AG04450 (cell line): Measurements from ENCODE around the gene MED1. TPM values are rescaled to one million over a fixed set of nuclear protein-coding genes. Genes with fewer than 3 reads are reported as not detected.
"Not testable (repeated sequence)": the region's sequence is repeated elsewhere in the genome, so short reads cannot be mapped to it uniquely, and the experiment has no call there.

Experiments
- CTCF ChIA-PET: fragments of 300-600, 350-600 bp; formaldehyde crosslinking; extraction: SDS; loops from one replicate; lab custom pipeline; 2022; ENCODE audit warnings: antibody characterized with exemption, inconsistent platforms; lab: Charles Lee
- POLR2A ChIA-PET: fragments of 350-600 bp; formaldehyde crosslinking; extraction: SDS; loops from one replicate; lab custom pipeline; 2021; ENCODE audit warnings: antibody characterized with exemption, inconsistent platforms; lab: Yijun Ruan, JAX
- DNase-seq: peaks from one replicate; pipeline ENCODE4 v3.0.0-alpha.2; 2011; ENCODE audit warnings: low read depth, low spot score
- H3K27ac ChIP-seq: one replicate; pipeline ENCODE4 v1.5.1; 2012; ENCODE audit warnings: low read depth, low read length, control low read depth
- H3K27me3 ChIP-seq: one replicate; pipeline ENCODE4 v1.6.0; 2012; ENCODE audit warnings: low read length; ENCODE audit not compliant: control insufficient read depth, insufficient read depth
- H3K4me3 ChIP-seq: 2 replicates; pipeline ENCODE4 v1.5.1; 2011; ENCODE audit warnings: mild to moderate bottlenecking, low read depth, low read length, control low read depth
- H3K9me3 ChIP-seq: 2 replicates; pipeline ENCODE4 v1.5.1; 2012; ENCODE audit warnings: low read length; ENCODE audit not compliant: control insufficient read depth, insufficient read depth
- polyA plus RNA-seq: library from polyadenylated mRNA; depleted of rRNA; stranded (reverse); fragments of >200 nt; gene quantifications from 2 replicates; pipeline ENCODE4 v1.2.3, GENCODE V29; 2011
- TF ChIP-seq, protein P1 (sequence below): IDR thresholded peaks from 2 replicates; pipeline ENCODE4 v1.5.1; 2011; ENCODE audit warnings: low read depth, low read length, control low read depth, inconsistent platforms

The MED1 gene
- polyA plus RNA-seq, 1 experiment = 43.9 TPM

GRCh38 chr17:39385040-39385439, 66.0 kb downstream of the MED1 start:
- ChIA-PET POLR2A (no interaction called here), CTCF (interaction anchor here (0.6 kb wide), 1 partner anchor 139 kb away, joined by 7 read pairs; no protein-coding TSS in a partner anchor)
- no peaks in the 10 kb centered on the region for H3K9me3 ChIP-seq
- TF ChIP-seq, protein P1, sequence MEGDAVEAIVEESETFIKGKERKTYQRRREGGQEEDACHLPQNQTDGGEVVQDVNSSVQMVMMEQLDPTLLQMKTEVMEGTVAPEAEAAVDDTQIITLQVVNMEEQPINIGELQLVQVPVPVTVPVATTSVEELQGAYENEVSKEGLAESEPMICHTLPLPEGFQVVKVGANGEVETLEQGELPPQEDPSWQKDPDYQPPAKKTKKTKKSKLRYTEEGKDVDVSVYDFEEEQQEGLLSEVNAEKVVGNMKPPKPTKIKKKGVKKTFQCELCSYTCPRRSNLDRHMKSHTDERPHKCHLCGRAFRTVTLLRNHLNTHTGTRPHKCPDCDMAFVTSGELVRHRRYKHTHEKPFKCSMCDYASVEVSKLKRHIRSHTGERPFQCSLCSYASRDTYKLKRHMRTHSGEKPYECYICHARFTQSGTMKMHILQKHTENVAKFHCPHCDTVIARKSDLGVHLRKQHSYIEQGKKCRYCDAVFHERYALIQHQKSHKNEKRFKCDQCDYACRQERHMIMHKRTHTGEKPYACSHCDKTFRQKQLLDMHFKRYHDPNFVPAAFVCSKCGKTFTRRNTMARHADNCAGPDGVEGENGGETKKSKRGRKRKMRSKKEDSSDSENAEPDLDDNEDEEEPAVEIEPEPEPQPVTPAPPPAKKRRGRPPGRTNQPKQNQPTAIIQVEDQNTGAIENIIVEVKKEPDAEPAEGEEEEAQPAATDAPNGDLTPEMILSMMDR = no peak
- no peak for DNase-seq
- no peak overlapping the region for H3K27ac ChIP-seq
- H3K4me3 ChIP-seq = no peak overlapping the region
- H3K27me3 ChIP-seq = no peaks in the 10 kb centered on the region

- Histone ChIP-seq H3K9me3 (no peaks in the 10 kb centered on the region), H3K4me3 (no peak overlapping the region), H3K27ac (no peak overlapping the region), H3K27me3 (no peaks in the 10 kb centered on the region)
- TF ChIP-seq, protein P1 = no peak
- DNase-seq = no peak
- CTCF ChIA-PET = interaction anchor here (0.6 to 0.9 kb wide), 2 partner anchors 109 to 207 kb away, joined by 3 read pairs; no protein-coding TSS in a partner anchor
- POLR2A ChIA-PET = no interaction called here
Measured at GRCh38 chr17:39380144-39380543, 70.9 kb downstream of the MED1 start.

- CTCF ChIA-PET = interaction anchor here (0.6 to 0.7 kb wide), 2 partner anchors 10 to 132 kb away, joined by 3 to 4 read pairs; no protein-coding TSS in a partner anchor
- POLR2A ChIA-PET = interaction anchor here (0.5 to 1.1 kb wide), 2 partner anchors 25 to 62 kb away, joined by 3 read pairs; partner anchors contain the start of gene FBXL20
Measured at GRCh38 chr17:39376434-39376833, 74.6 kb downstream of the MED1 start.

DNA sequence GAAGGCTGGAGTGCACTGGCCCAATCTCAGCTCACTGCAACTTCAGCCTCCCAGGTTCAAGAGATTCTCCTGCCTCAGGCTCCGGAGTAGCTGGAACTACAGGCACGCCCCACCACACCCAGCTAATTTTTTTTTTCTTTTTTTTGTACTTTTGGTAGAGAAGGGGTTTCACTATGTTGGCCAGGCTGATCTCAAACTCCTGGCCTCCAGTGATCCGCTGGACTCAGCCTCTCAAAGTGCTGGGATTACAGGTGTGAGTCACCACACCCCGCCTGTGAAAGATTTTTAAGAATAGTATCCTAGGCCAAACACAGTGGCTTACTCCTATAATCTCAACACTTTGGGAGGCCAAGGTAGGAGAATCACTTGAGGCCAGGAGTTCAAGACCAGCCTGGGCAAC, 83.3 kb downstream of the MED1 start:
- POLR2A ChIA-PET, H3K27ac ChIP-seq, CTCF ChIA-PET, H3K4me3 ChIP-seq, DNase-seq, H3K9me3 ChIP-seq, H3K27me3 ChIP-seq: not testable (repeated sequence)

More at GRCh38 chr17:39376434-39376833, 74.6 kb downstream of the MED1 start:
- H3K9me3 ChIP-seq = no peaks in the 10 kb centered on the region
- no peaks in the 10 kb centered on the region for H3K27me3 ChIP-seq
- no peak for DNase-seq
- no peak overlapping the region for H3K4me3 ChIP-seq
- H3K27ac ChIP-seq = no peak overlapping the region
- TF ChIP-seq, protein P1 = no peak

DNA sequence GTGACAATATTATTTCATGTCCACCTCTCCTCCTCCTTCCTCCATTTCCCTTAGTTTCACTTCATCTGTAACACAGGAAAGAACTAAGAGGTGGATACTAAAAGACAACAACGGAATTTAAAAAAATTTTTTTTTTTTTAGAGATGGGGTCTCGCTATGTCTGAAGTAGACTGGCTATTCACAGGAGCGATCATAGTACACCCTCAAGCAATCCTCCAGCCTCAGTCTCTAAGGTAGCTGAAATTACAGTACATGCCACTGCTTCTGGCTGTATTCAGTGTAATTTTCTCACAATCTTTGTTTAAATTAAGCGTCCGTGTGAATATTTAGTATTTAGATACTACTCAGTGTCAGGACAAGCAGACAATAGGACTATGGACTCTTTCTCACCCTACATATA, 85.2 kb downstream of the MED1 start:
- ChIA-PET POLR2A (interaction anchor here (0.5 to 1.1 kb wide), 2 partner anchors 36 to 93 kb away, joined by 4 to 8 read pairs; partner anchors contain the start of gene FBXL20), CTCF (interaction anchor here (0.9 kb wide), 1 partner anchor 14 kb away, joined by 6 read pairs; no protein-coding TSS in a partner anchor)
- DNase-seq = no peak
- no peak overlapping the region; the same call in 1 of the 2 replicates for H3K4me3 ChIP-seq
- H3K27ac ChIP-seq = no peak overlapping the region
- TF ChIP-seq, protein P1 = no peak
- no peaks in the 10 kb centered on the region for H3K27me3 ChIP-seq
- H3K9me3 ChIP-seq = no peaks in the 10 kb centered on the region
